IPS DF 19.7 (cell line): ENCODE data around the gene TBP.
"Not testable (repeated sequence)": the region's sequence is repeated elsewhere in the genome, so short reads cannot be mapped to it uniquely, and the experiment has no call there.

Experiments
- DNase-seq: peaks from one replicate; pipeline ENCODE4 v3.0.0-alpha.2; 2013; ENCODE audit warnings: low read depth, low spot score

Gene TBP

GRCh38 chr6:170554013-170554795 lies at the start of gene TBP:
TSS of gene TBP (plus strand) at chr6:170554369. CDS start at chr6:170557030, 2,661 bp downstream.
- peak; percentile 98 for DNase-seq

GRCh38 chr6:170504479-170504878 lies 49.7 kb upstream of the TBP start:
- no peak for DNase-seq

- DNase-seq: no peak
Measured at GRCh38 chr6:170505306-170505705, 48.9 kb upstream of the TBP start.

GRCh38 chr6:170506446-170506845 lies 47.7 kb upstream of the TBP start:
- DNase-seq: no peak

GRCh38 chr6:170507728-170508127 lies 46.4 kb upstream of the TBP start:
- DNase-seq: not testable (repeated sequence)

- DNase-seq: not testable (repeated sequence)
Measured at GRCh38 chr6:170508275-170508674, 45.9 kb upstream of the TBP start.

- DNase-seq: not testable (repeated sequence)
Measured at GRCh38 chr6:170508892-170509722, 45.1 kb upstream of the TBP start.

- no peak for DNase-seq
Measured at GRCh38 chr6:170509723-170510018, 44.5 kb upstream of the TBP start.

- no peak for DNase-seq
Measured at GRCh38 chr6:170510631-170511030, 43.5 kb upstream of the TBP start.

GRCh38 chr6:170512249-170512648 lies 41.9 kb upstream of the TBP start:
- DNase-seq: no peak

- no peak for DNase-seq
Measured at GRCh38 chr6:170514908-170515307, 39.3 kb upstream of the TBP start.

- DNase-seq: peak; percentile 38
Measured at GRCh38 chr6:170516783-170517616, 37.2 kb upstream of the TBP start.

- DNase-seq: no peak
Measured at GRCh38 chr6:170522565-170523183, 31.5 kb upstream of the TBP start.

- no peak for DNase-seq
Measured at GRCh38 chr6:170523256-170524171, 30.7 kb upstream of the TBP start.

- no peak for DNase-seq
Measured at GRCh38 chr6:170524172-170524502, 30.0 kb upstream of the TBP start.

GRCh38 chr6:170525795-170526194 lies 28.4 kb upstream of the TBP start:
- DNase-seq: no peak

GRCh38 chr6:170527995-170528394 lies 26.2 kb upstream of the TBP start:
- DNase-seq: not testable (repeated sequence)

- DNase-seq: no peak
Measured at GRCh38 chr6:170529839-170530469, 24.2 kb upstream of the TBP start.

GRCh38 chr6:170532867-170533488 lies 21.2 kb upstream of the TBP start:
- no peak for DNase-seq

- no peak for DNase-seq
Measured at GRCh38 chr6:170533792-170534191, 20.4 kb upstream of the TBP start.
